ENCODE measurements around the gene TNFRSF19. TPM values are rescaled to one million over a fixed set of nuclear protein-coding genes. Genes with fewer than 3 reads are reported as not detected.

Gene TNFRSF19
- total and polyA plus RNA-seq, 4 donors: 0.27 to 2.8 (median 0.91) TPM

GRCh38 chr13:23613596-23613995 lies 43.4 kb downstream of the TNFRSF19 start (continued):
- TF ChIP-seq REST (IDR thresholded peaks at IDR 0.05): no peak
- TF ChIP-seq FOXA1 (IDR thresholded peaks at IDR 0.05): no peak
- no peak for TF ChIP-seq MAX (IDR thresholded peaks at IDR 0.05)
- no peak for TF ChIP-seq TAF1 (conservative IDR thresholded peaks at IDR 0.05)
- no peak for TF ChIP-seq FOXA2 (IDR thresholded peaks at IDR 0.05)
- no peak for TF ChIP-seq JUND (IDR thresholded peaks at IDR 0.05)
- TF ChIP-seq HNF4A (conservative IDR thresholded peaks at IDR 0.05): no peak
- TF ChIP-seq GABPA (IDR thresholded peaks at IDR 0.05 in 1 of 2, conservative IDR thresholded peaks at IDR 0.05 in 1 of 2): no peak

GRCh38 chr13:23615395-23616081 lies 45.3 kb downstream of the TNFRSF19 start:
- no peaks in the 10 kb centered on the region for H3K36me3 ChIP-seq (ENCODE audit: control insufficient read depth in 4 of 4, insufficient read depth in 3 of 4, low read depth in 1 of 4, low read length in 3 of 4)
- TF ChIP-seq ATF3 (IDR thresholded peaks at IDR 0.05) (no peak), SP1 (IDR thresholded peaks at IDR 0.05) (no peak), RAD21 (IDR thresholded peaks at IDR 0.05) (no peak), MAX (IDR thresholded peaks at IDR 0.05) (no peak), YY1 (IDR thresholded peaks at IDR 0.05) (no peak), REST (IDR thresholded peaks at IDR 0.05) (no peak), FOXA2 (IDR thresholded peaks at IDR 0.05) (no peak), ZBTB33 (IDR thresholded peaks at IDR 0.05) (no peak), CTCF (IDR thresholded peaks at IDR 0.05; ENCODE audit: low read depth, low read length, missing input control) (no peak), GABPA (IDR thresholded peaks at IDR 0.05 in 1 of 2, conservative IDR thresholded peaks at IDR 0.05 in 1 of 2) (no peak), HNF4G (IDR thresholded peaks at IDR 0.05) (no peak), EGR1 (IDR thresholded peaks at IDR 0.05; ENCODE audit: low read depth in 2 of 2) (no peak), JUND (IDR thresholded peaks at IDR 0.05) (no peak), HNF4A (conservative IDR thresholded peaks at IDR 0.05) (no peak), FOXA1 (IDR thresholded peaks at IDR 0.05) (no peak), TAF1 (conservative IDR thresholded peaks at IDR 0.05) (no peak), NR2F2 (IDR thresholded peaks at IDR 0.05) (no peak)
- peaks cover 0 to 5% (median 3%) of the 10 kb centered on the region in 4 donors for H3K4me1 ChIP-seq (ENCODE audit: control insufficient read depth in 4 of 4, insufficient read depth in 4 of 4, low read length in 3 of 4)
- WGBS: 84% methylated on average over 15 of the region's 15 CpGs
- no peak overlapping the region for H3K4me3 ChIP-seq (ENCODE audit: low read depth in 1 of 3, low read length in 3 of 3)
- no peak for DNase-seq (ENCODE audit: low spot score)
- no peak overlapping the region for H3K27ac ChIP-seq (ENCODE audit: low read depth in 1 of 2, low read length in 2 of 2)
- H3K27me3 ChIP-seq (ENCODE audit: control insufficient read depth in 4 of 4, insufficient read depth in 4 of 4, low read length in 3 of 4): no peaks in the 10 kb centered on the region
- no peak overlapping the region for H3K9ac ChIP-seq (ENCODE audit: low read depth in 1 of 2, low read length in 2 of 2)
- H3K9me3 ChIP-seq (ENCODE audit: control insufficient read depth in 4 of 4, low read length in 3 of 4): no peaks in the 10 kb centered on the region

Measured in liver (tissue), 9 donors.